ENCODE results near the gene ATP2B2. TPM values are rescaled to one million over a fixed set of nuclear protein-coding genes. Genes with fewer than 3 reads are reported as not detected.

Gene ATP2B2
- total and polyA plus RNA-seq, 9 of the 15 experiments (the other 6 are each of a cell fraction or from before 2014, with no cell fraction given), result 0.06 TPM; not detected in 8

GRCh38 chr3:10463533-10464434 is 41.6 kb downstream of the ATP2B2 start:
- H3K4me2 ChIP-seq (ENCODE audit: insufficient read depth, low read length), result no peak overlapping the region
- POLR2A ChIA-PET, result no interaction called here
- CTCF ChIA-PET (ENCODE audit: low intra/inter-chr PET ratio), result no interaction called here

GRCh38 chr3:10462641-10463532 is 42.5 kb downstream of the ATP2B2 start:
- no peaks in the 10 kb centered on the region for H3K4me1 ChIP-seq (replicated peaks in 1 of 2; ENCODE audit: control insufficient read depth in 2 of 2, insufficient read depth in 2 of 2, low read length in 2 of 2)

More at GRCh38 chr3:10463533-10464434, 41.6 kb downstream of the ATP2B2 start:
- Histone ChIP-seq H2AFZ (ENCODE audit: low read depth, low read length) (no peak overlapping the region), H3K27ac (ENCODE audit: extremely low read depth, low read depth, low read length) (no peak overlapping the region), H3K4me3 (no peak overlapping the region), H3K9me1 (ENCODE audit: control insufficient read depth, insufficient read depth, low read length) (no peaks in the 10 kb centered on the region), H3K4me1 (replicated peaks in 1 of 2; ENCODE audit: control insufficient read depth in 2 of 2, insufficient read depth in 2 of 2, low read length in 2 of 2) (no peaks in the 10 kb centered on the region), H3K79me2 (ENCODE audit: control insufficient read depth, insufficient read depth, low read length) (no peaks in the 10 kb centered on the region), H4K20me1 (replicated peaks; ENCODE audit: control insufficient read depth, insufficient read depth, low read length) (peaks cover 24% of the 10 kb centered on the region), H3K36me3 (ENCODE audit: control insufficient read depth, insufficient read depth, low read length) (no peaks in the 10 kb centered on the region), H3K9ac (ENCODE audit: insufficient read depth in 1 of 2, low read depth in 2 of 2, low read length in 2 of 2) (no peak overlapping the region), H3K27me3 (ENCODE audit: control insufficient read depth in 2 of 2, insufficient read depth in 2 of 2, low read length in 2 of 2) (peaks cover 3 to 27% of the 10 kb centered on the region in 2 experiments; a peak in 3 of 5 replicates), H3K9me3 (replicated peaks; ENCODE audit: control insufficient read depth, insufficient read depth, low read depth, low read length) (no peaks in the 10 kb centered on the region)
- no TSS peak for BruUV-seq (replicated peaks)
- under 1% methylated on average over 20 of the region's 21 CpGs for WGBS (ENCODE audit: insufficient coverage, low coverage, missing lambda C conversion rate)
- peak; percentile 85 for TF ChIP-seq ESRRA (IDR thresholded peaks at IDR 0.05; ENCODE audit: borderline replicate concordance, low read depth)
- TF ChIP-seq KLF1 (tag; IDR thresholded peaks at IDR 0.05), result no peak
- FAIRE-seq (no peak), DNase-seq (ENCODE audit: extremely low read depth in 1 of 4, low spot score in 3 of 4) (no peak), ATAC-seq (no peak)
- intact Hi-C loops (cut with micrococcal nuclease) (no loop called here), in situ Hi-C loops (cut with MboI) (no loop called here)

More at GRCh38 chr3:10462641-10463532, 42.5 kb downstream of the ATP2B2 start:
- H3K4me2 ChIP-seq (ENCODE audit: insufficient read depth, low read length), result no peak overlapping the region
- ChIA-PET CTCF (ENCODE audit: low intra/inter-chr PET ratio) (no interaction called here), POLR2A (interaction anchor here (0.6 kb wide), 1 partner anchor 13 kb away, joined by 3 read pairs; no protein-coding TSS in a partner anchor)
- WGBS (ENCODE audit: insufficient coverage, low coverage, missing lambda C conversion rate), result under 1% methylated on average over 10 of the region's 10 CpGs
- in situ Hi-C loops (cut with MboI) (no loop called here), intact Hi-C loops (cut with micrococcal nuclease) (no loop called here)
- peaks cover 3 to 20% of the 10 kb centered on the region in 2 experiments; a peak in 3 of 5 replicates for H3K27me3 ChIP-seq (ENCODE audit: control insufficient read depth in 2 of 2, insufficient read depth in 2 of 2, low read length in 2 of 2)
- H3K9me1 ChIP-seq (ENCODE audit: control insufficient read depth, insufficient read depth, low read length), result no peaks in the 10 kb centered on the region
- DNase-seq (ENCODE audit: extremely low read depth in 1 of 4, low spot score in 3 of 4), result no peak
- BruUV-seq (replicated peaks), result no TSS peak
- no peak overlapping the region for H3K27ac ChIP-seq (ENCODE audit: extremely low read depth, low read depth, low read length)
- H2AFZ ChIP-seq (ENCODE audit: low read depth, low read length), result no peak overlapping the region
- no peak for ATAC-seq
- H3K79me2 ChIP-seq (ENCODE audit: control insufficient read depth, insufficient read depth, low read length), result no peaks in the 10 kb centered on the region
- H3K9me3 ChIP-seq (replicated peaks; ENCODE audit: control insufficient read depth, insufficient read depth, low read depth, low read length), result no peaks in the 10 kb centered on the region
- H3K9ac ChIP-seq (ENCODE audit: insufficient read depth in 1 of 2, low read depth in 2 of 2, low read length in 2 of 2), result no peak overlapping the region
- FAIRE-seq, result no peak
- no peaks in the 10 kb centered on the region for H3K36me3 ChIP-seq (ENCODE audit: control insufficient read depth, insufficient read depth, low read length)
- TF ChIP-seq ZNF253 (CRISPR knock-in tag; conservative IDR thresholded peaks at IDR 0.05), result no peak
- no peak for TF ChIP-seq BCL6 (CRISPR knock-in tag; IDR thresholded peaks at IDR 0.05)
- no peak for TF ChIP-seq PCBP1 (IDR thresholded peaks at IDR 0.05; ENCODE audit: low read depth, low read length, poor library complexity, severe bottlenecking)
- no peak overlapping the region for H3K4me3 ChIP-seq
- H4K20me1 ChIP-seq (replicated peaks; ENCODE audit: control insufficient read depth, insufficient read depth, low read length), result peaks cover 24% of the 10 kb centered on the region
